Omental fat pad (tissue), 4 donors: Measurements from ENCODE around the gene TLCD1. TPM values are rescaled to one million over a fixed set of nuclear protein-coding genes. Genes with fewer than 3 reads are reported as not detected.

Experiments used
- ATAC-seq: fragments of 150-250 bp; one replicate; pipeline ENCODE4 v1.9.1; 2016; ENCODE audit warnings: mild to moderate bottlenecking, moderate library complexity; ENCODE audit not compliant: low FRiP score
- DNase-seq: peaks from one replicate; pipeline ENCODE4 v3.0.0-alpha.2; 2019; ENCODE audit warnings: low spot score
- CTCF ChIP-seq, 3 donors: fragments of 450-650 bp; IDR thresholded peaks; one replicate each; pipeline ENCODE4 v1.5.1; 2016 to 2017; ENCODE audit warnings: antibody characterized with exemption in 3 of 3, mild to moderate bottlenecking in 3 of 3, moderate library complexity in 2 of 3
- total RNA-seq, 4 donors: library from RNA; depleted of rRNA; stranded (reverse); fragments of >200 nt; gene quantifications; one replicate each; pipeline ENCODE4 v1.1.0, GENCODE V29; 2016

The TLCD1 gene
- total RNA-seq, 4 donors from 2014 or later = 2.1 to 5.2 (median 3.6) TPM; not detected in 1

GRCh38 chr17:28719021-28719433 is 7.0 kb downstream of the TLCD1 start:
- DNase-seq (no peak), ATAC-seq (no peak)
- TF ChIP-seq CTCF (IDR thresholded peaks at IDR 0.05) = no peak

- DNase-seq (no peak), ATAC-seq (no peak)
- TF ChIP-seq CTCF (IDR thresholded peaks at IDR 0.05) = no peak
These were observed 7.6 kb downstream of the TLCD1 start for GRCh38 chr17:28718333-28719020.

GRCh38 chr17:28717578-28718332 is 8.3 kb downstream of the TLCD1 start, which contains the start of gene RAB34:
TSS of gene RAB34 (minus strand) at chr17:28717868. CDS start at chr17:28717266, 602 bp downstream.
- TF ChIP-seq CTCF (IDR thresholded peaks at IDR 0.05) = no peak
- DNase-seq (no peak), ATAC-seq (peak; percentile 69)

GRCh38 chr17:28716740-28717577 is 9.1 kb downstream of the TLCD1 start:
- DNase-seq (no peak), ATAC-seq (no peak)
- TF ChIP-seq CTCF (IDR thresholded peaks at IDR 0.05) = no peak

- no peak for TF ChIP-seq CTCF (IDR thresholded peaks at IDR 0.05)
- ATAC-seq = no peak
- no peak for DNase-seq
These were observed 10.8 kb downstream of the TLCD1 start for GRCh38 chr17:28715217-28715616.

- ATAC-seq = no peak
- DNase-seq = no peak
- no peak for TF ChIP-seq CTCF (IDR thresholded peaks at IDR 0.05)
These were observed 11.8 kb downstream of the TLCD1 start for GRCh38 chr17:28714281-28714680.
